Neural cell (in vitro differentiated cells): Measurements from ENCODE around the gene PDE7B. TPM values are rescaled to one million over a fixed set of nuclear protein-coding genes. Genes with fewer than 3 reads are reported as not detected.

ENCODE experiments used
- H2AFZ ChIP-seq: fragments of 200-600, 300-800 bp; sonication (generic), shearing (Covaris generic); 2 replicates; pipeline ENCODE4 v1.6.0; 2014; ENCODE audit warnings: low read depth, mild to moderate bottlenecking, antibody characterized with exemption, low read length, moderate library complexity
- H3F3A ChIP-seq: fragments of 200-600 bp; shearing (Covaris generic); 2 replicates; pipeline ENCODE4 v1.6.1; 2016; ENCODE audit warnings: mild to moderate bottlenecking, moderate library complexity, mixed read lengths, antibody characterized with exemption, low read length; ENCODE audit not compliant: insufficient read depth, poor library complexity, severe bottlenecking
- H3K27ac ChIP-seq: fragments of 200-600, 300-800 bp; sonication (generic), shearing (Covaris generic); 2 replicates; pipeline ENCODE4 v1.5.1; 2014; ENCODE audit warnings: mild to moderate bottlenecking, low read length, moderate library complexity
- H3K27me3 ChIP-seq: fragments of 300-800, 200-600 bp; sonication (generic), shearing (Covaris generic); 2 replicates; pipeline ENCODE4 v1.6.0; 2014; ENCODE audit warnings: mild to moderate bottlenecking, low read depth, low read length, moderate library complexity; ENCODE audit not compliant: insufficient read depth
- H3K36me3 ChIP-seq: fragments of 300-800, 200-600 bp; sonication (generic), shearing (Covaris generic); 2 replicates; pipeline ENCODE4 v1.5.1; 2014; ENCODE audit warnings: mild to moderate bottlenecking, antibody characterized with exemption, low read length, moderate library complexity; ENCODE audit not compliant: insufficient read depth
- H3K4me2 ChIP-seq: fragments of 300-800, 200-600 bp; sonication (generic), shearing (Covaris generic); 2 replicates; pipeline ENCODE4 v1.6.0; 2014; ENCODE audit warnings: mild to moderate bottlenecking, low read length
- H3K4me3 ChIP-seq: fragments of 300-800, 200-600 bp; sonication (generic), shearing (Covaris generic); 2 replicates; pipeline ENCODE4 v1.5.1; 2014; ENCODE audit warnings: mild to moderate bottlenecking, low read length, moderate library complexity
- H3K79me2 ChIP-seq: fragments of 200-600 bp; shearing (Covaris generic); replicated peaks from 2 replicates; pipeline ENCODE4 v1.6.0; 2014; ENCODE audit warnings: mild to moderate bottlenecking, low read length, moderate library complexity; ENCODE audit not compliant: insufficient read depth
- H3K9ac ChIP-seq: fragments of 300-800, 200-600 bp; sonication (generic), shearing (Covaris generic); 2 replicates; pipeline ENCODE4 v1.6.1; 2016; ENCODE audit warnings: mild to moderate bottlenecking, low read length, mixed read lengths
- H3K9me2 ChIP-seq: fragments of 200-600 bp; shearing (Covaris generic); 2 replicates; pipeline ENCODE4 v1.6.1; 2016; ENCODE audit warnings: mild to moderate bottlenecking, low read length, mixed read lengths; ENCODE audit not compliant: insufficient read depth
- H3K9me3 ChIP-seq: fragments of 200-600, 300-800 bp; sonication (generic), shearing (Covaris generic); 2 replicates; pipeline ENCODE4 v1.6.1; 2016; ENCODE audit warnings: mild to moderate bottlenecking, mixed run types, low read length, moderate library complexity, mixed read lengths
- H4K20me1 ChIP-seq: fragments of 200-600 bp; shearing (Covaris generic); 2 replicates; pipeline ENCODE4 v1.6.1; 2016; ENCODE audit warnings: mild to moderate bottlenecking, mixed run types; ENCODE audit not compliant: insufficient read depth
- EP300 ChIP-seq: fragments of 450-650 bp; conservative IDR thresholded peaks from 2 replicates; pipeline ENCODE4 v1.6.1; 2014; ENCODE audit warnings: antibody characterized with exemption, mild to moderate bottlenecking, moderate library complexity; ENCODE audit not compliant: poor library complexity, severe bottlenecking
- EZH2 ChIP-seq: fragments of 200-600, 300-800 bp; shearing (Covaris generic), sonication (generic); IDR thresholded peaks from 2 replicates; pipeline ENCODE4 v1.6.1; 2014; ENCODE audit warnings: antibody characterized with exemption, low read length, borderline replicate concordance, mild to moderate bottlenecking; ENCODE audit not compliant: insufficient read depth, poor library complexity, severe bottlenecking
- MXI1 ChIP-seq: fragments of 450-650 bp; conservative IDR thresholded peaks from 2 replicates; pipeline ENCODE4 v1.6.1; 2014; ENCODE audit warnings: antibody characterized with exemption, mild to moderate bottlenecking; ENCODE audit not compliant: poor library complexity, severe bottlenecking
- POLR2AphosphoS5 ChIP-seq: IDR thresholded peaks from 2 replicates; pipeline ENCODE4 v1.6.1; 2012
- RAD21 ChIP-seq: fragments of 450-650 bp; conservative IDR thresholded peaks from 2 replicates; pipeline ENCODE4 v1.6.1; 2014; ENCODE audit warnings: antibody characterized with exemption, mild to moderate bottlenecking, moderate library complexity
- SMC3 ChIP-seq: fragments of 450-650 bp; conservative IDR thresholded peaks from 2 replicates; pipeline ENCODE4 v1.6.1; 2014; ENCODE audit warnings: antibody characterized with exemption, mild to moderate bottlenecking, moderate library complexity; ENCODE audit not compliant: poor library complexity
- TAF1 ChIP-seq: IDR thresholded peaks from 2 replicates; pipeline ENCODE4 v1.6.1; 2012; ENCODE audit warnings: low read depth
- polyA plus RNA-seq: library from polyadenylated mRNA; depleted of rRNA; stranded (reverse); fragments of >200 nt; gene quantifications from 2 replicates; pipeline ENCODE4 v1.2.3, GENCODE V29; 2014
- TF ChIP-seq, protein P1 (sequence below): IDR thresholded peaks from 2 replicates; pipeline ENCODE4 v1.6.1; 2012; ENCODE audit warnings: borderline replicate concordance
- TF ChIP-seq, protein P2 (sequence below): fragments of 450-650 bp; IDR thresholded peaks from 2 replicates; pipeline ENCODE4 v1.5.1; 2014; ENCODE audit warnings: antibody characterized with exemption, mild to moderate bottlenecking, moderate library complexity; ENCODE audit not compliant: poor library complexity, severe bottlenecking

Gene PDE7B
- polyA plus RNA-seq, 1 donor from 2014 or later, result 5.9 TPM

DNA sequence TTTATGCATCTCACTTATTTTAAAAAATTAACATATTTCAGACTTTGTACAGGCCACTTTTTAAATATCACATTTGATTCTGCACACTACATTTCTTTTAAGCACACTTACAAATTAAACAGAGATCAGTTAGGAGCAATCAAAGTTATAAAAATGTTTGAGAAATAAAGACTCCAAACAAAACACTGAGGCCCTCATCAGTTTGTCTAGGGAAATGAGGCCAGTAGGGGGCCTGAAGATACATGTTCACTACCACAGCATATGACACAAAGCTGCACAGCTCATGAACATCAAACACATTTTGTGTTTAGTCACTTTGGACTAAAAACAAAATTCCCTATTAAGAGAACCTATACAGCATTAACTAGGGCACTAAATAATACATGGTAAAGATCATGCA, 180.5 kb downstream of the PDE7B start:
- H3K4me3 ChIP-seq, result no peak overlapping the region
- no peaks in the 10 kb centered on the region for H3F3A ChIP-seq
- H2AFZ ChIP-seq, result no peak overlapping the region
- H3K36me3 ChIP-seq, result no peaks in the 10 kb centered on the region
- no peak overlapping the region for H3K4me2 ChIP-seq
- no peak overlapping the region for H3K27ac ChIP-seq
- TF ChIP-seq MXI1, result no peak
- no peak for TF ChIP-seq TAF1
- TF ChIP-seq, protein P1, sequence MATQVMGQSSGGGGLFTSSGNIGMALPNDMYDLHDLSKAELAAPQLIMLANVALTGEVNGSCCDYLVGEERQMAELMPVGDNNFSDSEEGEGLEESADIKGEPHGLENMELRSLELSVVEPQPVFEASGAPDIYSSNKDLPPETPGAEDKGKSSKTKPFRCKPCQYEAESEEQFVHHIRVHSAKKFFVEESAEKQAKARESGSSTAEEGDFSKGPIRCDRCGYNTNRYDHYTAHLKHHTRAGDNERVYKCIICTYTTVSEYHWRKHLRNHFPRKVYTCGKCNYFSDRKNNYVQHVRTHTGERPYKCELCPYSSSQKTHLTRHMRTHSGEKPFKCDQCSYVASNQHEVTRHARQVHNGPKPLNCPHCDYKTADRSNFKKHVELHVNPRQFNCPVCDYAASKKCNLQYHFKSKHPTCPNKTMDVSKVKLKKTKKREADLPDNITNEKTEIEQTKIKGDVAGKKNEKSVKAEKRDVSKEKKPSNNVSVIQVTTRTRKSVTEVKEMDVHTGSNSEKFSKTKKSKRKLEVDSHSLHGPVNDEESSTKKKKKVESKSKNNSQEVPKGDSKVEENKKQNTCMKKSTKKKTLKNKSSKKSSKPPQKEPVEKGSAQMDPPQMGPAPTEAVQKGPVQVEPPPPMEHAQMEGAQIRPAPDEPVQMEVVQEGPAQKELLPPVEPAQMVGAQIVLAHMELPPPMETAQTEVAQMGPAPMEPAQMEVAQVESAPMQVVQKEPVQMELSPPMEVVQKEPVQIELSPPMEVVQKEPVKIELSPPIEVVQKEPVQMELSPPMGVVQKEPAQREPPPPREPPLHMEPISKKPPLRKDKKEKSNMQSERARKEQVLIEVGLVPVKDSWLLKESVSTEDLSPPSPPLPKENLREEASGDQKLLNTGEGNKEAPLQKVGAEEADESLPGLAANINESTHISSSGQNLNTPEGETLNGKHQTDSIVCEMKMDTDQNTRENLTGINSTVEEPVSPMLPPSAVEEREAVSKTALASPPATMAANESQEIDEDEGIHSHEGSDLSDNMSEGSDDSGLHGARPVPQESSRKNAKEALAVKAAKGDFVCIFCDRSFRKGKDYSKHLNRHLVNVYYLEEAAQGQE, result no peak
- no peak for TF ChIP-seq EZH2
- TF ChIP-seq, protein P2, sequence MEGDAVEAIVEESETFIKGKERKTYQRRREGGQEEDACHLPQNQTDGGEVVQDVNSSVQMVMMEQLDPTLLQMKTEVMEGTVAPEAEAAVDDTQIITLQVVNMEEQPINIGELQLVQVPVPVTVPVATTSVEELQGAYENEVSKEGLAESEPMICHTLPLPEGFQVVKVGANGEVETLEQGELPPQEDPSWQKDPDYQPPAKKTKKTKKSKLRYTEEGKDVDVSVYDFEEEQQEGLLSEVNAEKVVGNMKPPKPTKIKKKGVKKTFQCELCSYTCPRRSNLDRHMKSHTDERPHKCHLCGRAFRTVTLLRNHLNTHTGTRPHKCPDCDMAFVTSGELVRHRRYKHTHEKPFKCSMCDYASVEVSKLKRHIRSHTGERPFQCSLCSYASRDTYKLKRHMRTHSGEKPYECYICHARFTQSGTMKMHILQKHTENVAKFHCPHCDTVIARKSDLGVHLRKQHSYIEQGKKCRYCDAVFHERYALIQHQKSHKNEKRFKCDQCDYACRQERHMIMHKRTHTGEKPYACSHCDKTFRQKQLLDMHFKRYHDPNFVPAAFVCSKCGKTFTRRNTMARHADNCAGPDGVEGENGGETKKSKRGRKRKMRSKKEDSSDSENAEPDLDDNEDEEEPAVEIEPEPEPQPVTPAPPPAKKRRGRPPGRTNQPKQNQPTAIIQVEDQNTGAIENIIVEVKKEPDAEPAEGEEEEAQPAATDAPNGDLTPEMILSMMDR, result no peak
- TF ChIP-seq EP300, result no peak
- TF ChIP-seq SMC3, result no peak
- TF ChIP-seq POLR2AphosphoS5, result no peak
- no peak for TF ChIP-seq RAD21
- no peaks in the 10 kb centered on the region for H3K27me3 ChIP-seq
- no peaks in the 10 kb centered on the region for H3K79me2 ChIP-seq
- no peaks in the 10 kb centered on the region for H4K20me1 ChIP-seq
- no peaks in the 10 kb centered on the region for H3K9me2 ChIP-seq
- no peaks in the 10 kb centered on the region for H3K9me3 ChIP-seq
- no peak overlapping the region for H3K9ac ChIP-seq

DNA sequence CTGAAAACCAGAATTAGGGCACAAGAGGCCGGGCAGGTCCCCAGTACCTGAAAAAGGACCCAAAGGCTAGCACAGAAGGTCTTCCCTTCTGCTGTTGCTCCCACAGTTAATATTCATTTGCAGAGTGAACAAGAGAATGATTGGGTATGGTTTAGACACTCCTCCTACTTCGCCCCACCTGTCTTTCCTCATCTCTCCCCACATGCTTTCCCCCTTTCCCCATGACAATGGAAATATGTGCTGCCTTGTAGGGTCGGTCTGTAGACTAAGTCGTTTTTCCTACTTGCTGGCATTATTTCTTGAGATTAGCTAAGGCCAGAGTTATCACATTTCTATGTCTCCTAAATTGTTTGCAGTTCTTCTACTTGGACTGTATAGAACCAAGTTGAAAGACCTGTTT, 181.9 kb downstream of the PDE7B start:
- H3K9me2 ChIP-seq, result no peaks in the 10 kb centered on the region
- H3K79me2 ChIP-seq, result no peaks in the 10 kb centered on the region
- TF ChIP-seq POLR2AphosphoS5 (no peak), SMC3 (no peak), EP300 (no peak), RAD21 (no peak), MXI1 (no peak), EZH2 (no peak), TAF1 (no peak)
- TF ChIP-seq, protein P2, result no peak
- TF ChIP-seq, protein P1, result no peak
- no peaks in the 10 kb centered on the region for H3K36me3 ChIP-seq
- H3K4me3 ChIP-seq, result no peak overlapping the region
- H3K4me2 ChIP-seq, result no peak overlapping the region
- H3K9me3 ChIP-seq, result no peaks in the 10 kb centered on the region
- no peaks in the 10 kb centered on the region for H3K27me3 ChIP-seq
- no peak overlapping the region for H3K9ac ChIP-seq
- no peak overlapping the region for H2AFZ ChIP-seq
- H3F3A ChIP-seq, result no peaks in the 10 kb centered on the region
- H4K20me1 ChIP-seq, result no peaks in the 10 kb centered on the region
- no peak overlapping the region for H3K27ac ChIP-seq
